HG03045 (cell line): ENCODE measurements around the gene USP36.
"Not testable (repeated sequence)": the region's sequence is repeated elsewhere in the genome, so short reads cannot be mapped to it uniquely, and the experiment has no call there.

ENCODE experiments used
- ATAC-seq: cut with Tn5 transposase; IDR thresholded peaks from one replicate; pipeline ENCODE4 v1.9.1; 2021; ENCODE audit warnings: mild to moderate bottlenecking, moderate library complexity; ENCODE audit not compliant: unreplicated experiment

USP36 gene

GRCh38 chr17:78774453-78774852 lies 66.2 kb downstream of the USP36 start:
- no peak for ATAC-seq

DNA sequence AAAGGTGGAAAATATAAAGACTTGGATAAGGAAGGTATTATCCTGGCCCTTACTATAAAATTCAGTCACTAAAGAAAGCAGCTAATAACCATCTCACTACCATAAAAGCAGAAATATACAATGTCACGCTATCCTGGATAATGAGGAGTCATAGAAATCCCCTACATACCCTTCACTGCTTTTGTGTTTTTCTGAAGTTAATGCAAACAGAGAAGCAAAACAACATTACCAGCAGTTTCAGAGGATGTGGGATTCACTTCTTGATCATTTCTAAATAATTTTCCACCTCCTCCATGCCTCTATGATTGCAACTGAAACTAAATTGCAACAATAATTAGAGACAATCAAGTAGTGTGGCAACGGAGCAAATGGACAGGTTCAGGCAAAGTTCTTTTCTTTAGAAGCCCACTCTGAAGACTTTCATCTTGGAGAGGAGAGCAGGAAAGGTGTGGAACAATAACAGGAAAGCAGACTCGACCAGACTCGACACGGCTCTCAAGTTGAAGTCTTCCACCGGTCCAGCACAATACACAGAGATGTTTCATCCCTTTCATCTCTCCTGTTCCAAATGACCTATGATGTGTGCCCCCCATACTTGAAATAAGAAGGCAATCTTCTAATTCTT lies 68.7 kb downstream of the USP36 start:
- ATAC-seq, result no peak

- ATAC-seq, result no peak
Measured at GRCh38 chr17:78769196-78769773, 71.3 kb downstream of the USP36 start.

DNA sequence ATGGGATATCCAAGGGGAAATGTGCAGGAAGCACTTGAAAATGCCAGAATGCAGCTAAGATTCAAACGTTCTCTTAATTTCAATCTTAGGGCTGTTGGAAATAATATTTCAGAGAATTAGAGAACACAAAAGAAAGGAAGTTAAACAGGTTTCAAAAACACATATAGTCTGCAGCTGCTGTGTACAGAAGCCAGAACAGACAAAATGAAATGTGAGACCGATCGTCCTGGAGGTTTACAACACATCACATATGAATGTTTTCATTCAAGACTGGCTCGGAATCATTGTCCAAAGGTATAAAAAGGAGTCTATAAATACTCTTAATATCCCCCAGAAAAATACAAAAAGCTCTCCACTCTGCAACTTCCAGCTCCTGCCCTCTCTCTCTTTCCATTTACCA lies 72.8 kb downstream of the USP36 start:
- ATAC-seq, result no peak

- ATAC-seq, result no peak
Measured at GRCh38 chr17:78766743-78767294, 73.8 kb downstream of the USP36 start.

GRCh38 chr17:78766225-78766624 lies 74.4 kb downstream of the USP36 start:
- no peak for ATAC-seq

- ATAC-seq, result no peak
Measured at GRCh38 chr17:78765821-78766220, 74.8 kb downstream of the USP36 start.

DNA sequence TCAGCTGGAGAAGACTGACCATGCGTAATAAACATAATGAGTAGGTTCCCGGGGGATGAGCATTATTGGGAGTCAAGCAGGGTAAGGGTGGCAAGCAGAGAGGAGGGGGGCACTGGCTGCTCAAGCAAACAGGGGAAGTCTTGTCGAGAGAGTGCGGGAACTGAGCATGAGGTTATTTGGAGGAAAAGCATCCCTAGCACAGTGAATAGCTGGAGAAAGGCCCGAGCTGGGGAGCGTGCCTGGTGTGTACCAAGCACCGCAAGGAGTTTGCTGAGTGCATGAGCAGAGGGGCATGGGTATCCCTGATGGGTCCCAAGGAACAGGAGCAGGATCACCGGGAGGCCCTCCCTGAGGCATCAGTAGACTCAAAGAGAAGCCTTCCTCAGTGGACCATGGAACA lies 75.7 kb downstream of the USP36 start:
- no peak for ATAC-seq

DNA sequence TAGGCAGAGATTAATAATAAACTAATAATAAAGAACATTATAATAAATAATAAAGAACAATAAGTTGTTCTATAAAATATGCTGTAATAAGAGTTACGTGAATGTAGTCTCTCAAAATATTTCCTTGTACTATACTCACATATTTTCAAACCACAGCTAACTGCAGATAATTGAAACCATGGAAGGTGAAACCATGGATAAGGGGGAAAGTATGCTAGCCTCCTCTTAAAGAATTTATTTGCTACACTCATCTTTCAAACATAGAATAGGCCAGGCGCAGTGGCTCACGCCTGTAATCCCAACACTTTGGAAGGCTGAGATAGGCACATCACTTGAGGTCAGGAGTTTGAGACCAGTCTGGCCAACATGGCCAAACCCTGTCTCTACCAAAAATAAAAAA lies 77.1 kb downstream of the USP36 start:
- ATAC-seq, result no peak

- no peak for ATAC-seq
Measured at GRCh38 chr17:78761789-78762406, 78.7 kb downstream of the USP36 start.

- ATAC-seq, result no peak
Measured at GRCh38 chr17:78759969-78760352, 80.7 kb downstream of the USP36 start.

DNA sequence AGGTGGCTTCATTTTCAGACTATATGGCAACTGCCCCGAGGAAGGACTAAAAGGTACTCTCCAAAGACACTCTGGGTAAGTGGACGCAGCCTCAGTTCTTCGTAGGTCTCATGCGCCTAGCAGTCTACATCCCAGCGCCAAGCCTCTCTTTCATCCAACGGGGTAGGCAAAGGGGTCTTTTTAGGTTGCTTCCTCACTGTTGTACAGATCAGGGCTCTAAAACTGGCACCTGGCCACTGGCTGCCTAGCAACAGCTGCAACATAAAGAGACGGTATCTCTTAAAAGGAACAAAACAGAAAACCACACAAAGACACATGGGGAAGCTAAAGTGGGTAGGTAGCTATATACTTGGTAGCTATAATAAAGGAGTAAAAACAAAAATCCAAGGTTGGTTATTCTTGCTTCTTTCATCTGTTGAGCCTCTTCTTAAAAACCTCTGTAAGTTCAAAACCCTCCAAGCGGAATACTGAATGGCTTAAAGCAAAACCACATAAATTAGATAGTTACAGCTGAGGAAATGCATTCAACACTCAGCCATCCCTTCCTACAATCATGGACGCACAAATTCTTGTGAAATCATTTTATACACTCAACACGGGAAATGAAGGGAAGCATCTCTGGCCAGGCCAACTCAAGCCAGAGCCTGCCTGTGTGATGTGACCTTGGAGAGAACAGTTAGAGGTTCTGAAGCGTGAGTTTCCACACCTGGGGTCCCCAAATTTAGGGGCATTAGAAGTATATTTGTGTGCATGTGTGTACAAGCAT lies 81.2 kb downstream of the USP36 start:
- no peak for ATAC-seq

- no peak for ATAC-seq
Measured at GRCh38 chr17:78753316-78754250, 87.0 kb downstream of the USP36 start.

- no peak for ATAC-seq
Measured at GRCh38 chr17:78751447-78752161, 89.0 kb downstream of the USP36 start.

DNA sequence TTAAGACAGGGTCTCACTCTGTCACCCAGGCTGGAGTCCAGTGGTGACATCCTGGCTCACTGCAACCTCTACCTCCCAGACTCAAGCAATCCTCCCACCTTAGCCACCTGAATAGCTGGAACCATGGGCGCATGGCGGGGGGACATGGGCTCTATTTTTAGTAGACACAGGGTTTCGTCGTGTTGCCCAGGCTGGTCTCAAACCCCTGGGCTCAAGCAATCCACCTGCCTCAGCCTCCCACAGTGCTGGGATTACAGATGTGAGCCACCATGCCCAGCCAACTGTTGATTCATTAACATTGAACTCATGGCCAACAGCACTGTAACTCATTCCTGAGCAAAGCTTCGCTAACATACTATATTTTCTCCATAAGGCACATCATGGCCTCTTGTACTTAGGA lies 89.6 kb downstream of the USP36 start:
- ATAC-seq, result not testable (repeated sequence)

- ATAC-seq, result peak; percentile 44
Measured at GRCh38 chr17:78748730-78749317, 91.8 kb downstream of the USP36 start.

DNA sequence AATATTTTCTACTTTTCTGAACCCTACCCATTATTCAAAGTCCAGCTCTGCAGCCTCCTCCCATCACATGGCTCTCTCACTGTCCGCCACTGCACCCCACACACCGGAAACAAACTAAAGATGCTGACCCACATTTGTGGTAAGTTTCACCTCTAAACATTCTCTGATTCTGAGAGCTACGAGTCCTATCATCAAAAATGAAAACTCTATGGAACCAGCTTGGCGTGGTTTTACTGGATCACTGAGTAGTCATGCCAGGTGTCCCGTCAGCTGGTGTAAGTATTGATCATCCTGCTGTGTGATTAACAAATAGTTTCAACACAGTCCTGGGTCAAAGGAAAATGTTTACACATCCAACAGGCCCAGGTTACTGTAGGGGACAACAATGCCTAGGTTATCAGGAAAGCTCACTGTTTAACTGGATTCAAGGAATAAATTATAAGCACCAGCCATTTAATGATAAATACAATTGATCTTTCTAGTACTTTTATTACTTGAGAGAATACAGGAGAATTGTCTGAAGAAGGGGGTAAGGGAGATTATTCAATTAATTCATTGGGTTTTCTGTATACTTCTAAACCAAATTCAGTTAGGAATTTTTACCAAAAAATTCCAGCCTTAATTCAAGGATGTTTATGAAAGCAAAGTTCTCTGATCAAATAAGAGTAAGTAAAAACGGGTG lies 92.4 kb downstream of the USP36 start:
- no peak for ATAC-seq

DNA sequence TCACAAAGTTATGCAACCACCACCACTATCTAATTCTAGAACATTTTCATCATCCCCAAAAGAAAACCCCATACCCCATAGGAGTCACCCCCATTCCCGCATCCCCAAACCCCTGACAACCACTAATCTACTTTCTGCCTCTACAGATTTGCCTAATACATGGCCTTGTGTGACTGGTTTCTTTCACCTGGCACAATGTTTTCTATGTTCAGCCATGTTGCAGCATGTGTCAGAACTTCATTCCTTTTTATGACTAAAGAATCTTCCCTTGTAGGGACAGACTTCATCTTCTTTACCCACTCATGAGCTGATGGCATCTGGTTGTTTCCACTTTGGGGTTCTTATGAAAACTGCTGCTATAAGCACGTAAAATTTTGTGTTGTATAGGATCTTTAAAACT lies 93.1 kb downstream of the USP36 start:
- ATAC-seq, result no peak

DNA sequence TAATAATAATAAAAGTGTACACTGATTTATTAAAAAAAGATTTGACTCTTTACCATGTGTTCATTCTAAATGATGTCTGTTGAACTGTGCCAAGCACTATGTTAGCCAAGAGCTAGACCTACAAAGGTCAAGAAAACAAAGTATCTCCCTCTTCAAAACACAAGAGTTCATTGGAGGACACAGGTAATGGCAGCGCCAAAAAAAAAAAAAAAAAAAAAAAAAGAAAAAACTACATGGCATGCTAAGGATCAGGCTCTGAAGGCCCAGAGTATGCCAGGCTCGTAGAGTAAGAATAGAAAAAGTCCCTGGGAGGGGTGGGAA lies 93.7 kb downstream of the USP36 start:
- ATAC-seq, result no peak
